ENCODE measurements around the gene AZU1.

AZU1 gene

DNA sequence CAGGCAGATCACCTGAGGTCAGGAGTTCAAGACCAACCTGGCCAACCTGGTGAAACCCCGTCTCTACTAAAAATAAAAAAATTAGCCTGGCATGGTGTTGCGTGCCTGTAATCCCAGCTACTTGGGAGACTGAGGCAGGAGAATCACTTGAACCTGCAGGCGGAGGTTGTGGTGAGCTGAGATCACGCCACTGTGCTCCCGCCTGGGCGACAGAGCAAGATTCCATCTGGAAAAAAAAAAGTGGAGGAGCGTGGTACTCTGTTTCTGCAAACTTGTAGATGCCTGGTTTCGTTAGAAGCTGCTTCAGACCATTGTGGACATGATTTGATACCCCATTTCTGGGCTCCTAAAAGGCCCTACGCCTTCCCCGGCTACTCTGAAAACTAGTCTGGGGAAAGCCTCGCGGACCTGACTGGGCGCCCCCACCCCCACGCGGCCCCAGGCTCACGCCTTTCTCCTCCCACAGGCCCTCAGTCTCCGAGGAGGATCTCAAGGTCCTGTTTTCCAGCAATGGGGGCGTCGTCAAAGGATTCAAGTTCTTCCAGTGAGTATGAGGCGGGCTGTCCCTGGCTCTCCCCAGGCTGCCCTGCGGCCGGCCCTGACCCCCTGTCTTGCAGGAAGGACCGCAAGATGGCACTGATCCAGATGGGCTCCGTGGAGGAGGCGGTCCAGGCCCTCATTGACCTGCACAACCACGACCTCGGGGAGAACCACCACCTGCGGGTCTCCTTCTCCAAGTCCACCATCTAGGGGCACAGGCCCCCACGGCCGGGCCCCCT is 17.4 kb upstream of the AZU1 start:
- Histone ChIP-seq H3K4me2 (ENCODE audit: low read depth, low read length, poor library complexity, severe bottlenecking) (no peak overlapping the region), H3K9me3 (ENCODE audit: insufficient read depth, low read length) (no peaks in the 10 kb centered on the region), H3F3A (ENCODE audit: insufficient read depth) (peaks cover 20% of the 10 kb centered on the region), H3K79me2 (ENCODE audit: insufficient read depth, low read length) (peaks cover 16% of the 10 kb centered on the region; the same call in 1 of the 2 replicates), H4K20me1 (ENCODE audit: low read depth, low read length) (peaks cover 10% of the 10 kb centered on the region; the same call in 1 of the 2 replicates), H3K4me3 (ENCODE audit: insufficient read depth, low read length, poor library complexity, severe bottlenecking) (no peak overlapping the region), H3K27me3 (ENCODE audit: low read length) (no peaks in the 10 kb centered on the region), H3K27ac (ENCODE audit: low read depth, low read length) (no peak overlapping the region), H3K9ac (ENCODE audit: low read length) (no peak overlapping the region), H3K9me2 (replicated peaks; ENCODE audit: insufficient read depth, low read length) (no peaks in the 10 kb centered on the region), H3K36me3 (ENCODE audit: low read length) (peaks cover 12% of the 10 kb centered on the region; the same call in 1 of the 2 replicates), H2AFZ (ENCODE audit: low read depth, low read length, severe bottlenecking) (no peak overlapping the region)
- TF ChIP-seq EZH2phosphoT487 (conservative IDR thresholded peaks at IDR 0.05; ENCODE audit: low read length), result no peak
- TF ChIP-seq CTCF (IDR thresholded peaks at IDR 0.05; ENCODE audit: insufficient read depth, low read length, poor library complexity, severe bottlenecking), result no peak

DNA sequence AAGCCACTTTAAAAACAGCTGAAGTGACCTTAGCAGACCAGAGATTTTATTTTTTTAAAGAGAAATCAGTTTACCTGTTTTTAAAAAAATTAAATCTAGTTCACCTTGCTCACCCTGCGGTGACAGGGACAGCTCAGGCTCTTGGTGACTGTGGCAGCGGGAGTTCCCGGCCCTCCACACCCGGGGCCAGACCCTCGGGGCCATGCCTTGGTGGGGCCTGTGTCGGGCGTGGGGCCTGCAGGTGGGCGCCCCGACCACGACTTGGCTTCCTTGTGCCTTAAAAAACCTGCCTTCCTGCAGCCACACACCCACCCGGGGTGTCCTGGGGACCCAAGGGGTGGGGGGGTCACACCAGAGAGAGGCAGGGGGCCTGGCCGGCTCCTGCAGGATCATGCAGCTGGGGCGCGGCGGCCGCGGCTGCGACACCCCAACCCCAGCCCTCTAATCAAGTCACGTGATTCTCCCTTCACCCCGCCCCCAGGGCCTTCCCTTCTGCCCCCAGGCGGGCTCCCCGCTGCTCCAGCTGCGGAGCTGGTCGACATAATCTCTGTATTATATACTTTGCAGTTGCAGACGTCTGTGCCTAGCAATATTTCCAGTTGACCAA is 16.7 kb upstream of the AZU1 start:
- Histone ChIP-seq H3K9ac (ENCODE audit: low read length) (no peak overlapping the region), H3K4me3 (ENCODE audit: insufficient read depth, low read length, poor library complexity, severe bottlenecking) (no peak overlapping the region), H3K27ac (ENCODE audit: low read depth, low read length) (no peak overlapping the region), H3K79me2 (ENCODE audit: insufficient read depth, low read length) (0 out of 2 replicates have a peak, but pooled peaks cover 11% of the 10 kb centered on the region), H3K4me2 (ENCODE audit: low read depth, low read length, poor library complexity, severe bottlenecking) (no peak overlapping the region), H3K9me3 (ENCODE audit: insufficient read depth, low read length) (no peaks in the 10 kb centered on the region), H3K9me2 (replicated peaks; ENCODE audit: insufficient read depth, low read length) (no peaks in the 10 kb centered on the region), H3K27me3 (ENCODE audit: low read length) (no peaks in the 10 kb centered on the region), H2AFZ (ENCODE audit: low read depth, low read length, severe bottlenecking) (no peak overlapping the region), H4K20me1 (ENCODE audit: low read depth, low read length) (peaks cover 10% of the 10 kb centered on the region; the same call in 1 of the 2 replicates), H3K36me3 (ENCODE audit: low read length) (peaks cover 12% of the 10 kb centered on the region; the same call in 1 of the 2 replicates), H3F3A (ENCODE audit: insufficient read depth) (peaks cover 20% of the 10 kb centered on the region)
- no peak for TF ChIP-seq CTCF (IDR thresholded peaks at IDR 0.05; ENCODE audit: insufficient read depth, low read length, poor library complexity, severe bottlenecking)
- no peak for TF ChIP-seq EZH2phosphoT487 (conservative IDR thresholded peaks at IDR 0.05; ENCODE audit: low read length)

- Histone ChIP-seq H3K9ac (ENCODE audit: low read length) (no peak overlapping the region), H3K9me3 (ENCODE audit: insufficient read depth, low read length) (no peaks in the 10 kb centered on the region), H2AFZ (ENCODE audit: low read depth, low read length, severe bottlenecking) (no peak overlapping the region), H3K4me3 (ENCODE audit: insufficient read depth, low read length, poor library complexity, severe bottlenecking) (no peak overlapping the region), H3K27ac (ENCODE audit: low read depth, low read length) (no peak overlapping the region), H3K36me3 (ENCODE audit: low read length) (peaks cover 10% of the 10 kb centered on the region; the same call in 1 of the 2 replicates), H3K79me2 (ENCODE audit: insufficient read depth, low read length) (0 out of 2 replicates have a peak, but pooled peaks cover 10% of the 10 kb centered on the region), H3K4me2 (ENCODE audit: low read depth, low read length, poor library complexity, severe bottlenecking) (no peak overlapping the region), H3F3A (ENCODE audit: insufficient read depth) (peaks cover 20% of the 10 kb centered on the region), H3K9me2 (replicated peaks; ENCODE audit: insufficient read depth, low read length) (no peaks in the 10 kb centered on the region), H3K27me3 (ENCODE audit: low read length) (no peaks in the 10 kb centered on the region), H4K20me1 (ENCODE audit: low read depth, low read length) (peaks cover 8% of the 10 kb centered on the region; the same call in 1 of the 2 replicates)
- no peak for TF ChIP-seq EZH2phosphoT487 (conservative IDR thresholded peaks at IDR 0.05; ENCODE audit: low read length)
- TF ChIP-seq CTCF (IDR thresholded peaks at IDR 0.05; ENCODE audit: insufficient read depth, low read length, poor library complexity, severe bottlenecking), result no peak
These were observed 16.1 kb upstream of the AZU1 start for GRCh38 chr19:811506-812048.
